Measurements from ENCODE around the gene GNG7.
"Not testable (repeated sequence)": the region's sequence is repeated elsewhere in the genome, so short reads cannot be mapped to it uniquely, and the experiment has no call there.

The GNG7 gene

DNA sequence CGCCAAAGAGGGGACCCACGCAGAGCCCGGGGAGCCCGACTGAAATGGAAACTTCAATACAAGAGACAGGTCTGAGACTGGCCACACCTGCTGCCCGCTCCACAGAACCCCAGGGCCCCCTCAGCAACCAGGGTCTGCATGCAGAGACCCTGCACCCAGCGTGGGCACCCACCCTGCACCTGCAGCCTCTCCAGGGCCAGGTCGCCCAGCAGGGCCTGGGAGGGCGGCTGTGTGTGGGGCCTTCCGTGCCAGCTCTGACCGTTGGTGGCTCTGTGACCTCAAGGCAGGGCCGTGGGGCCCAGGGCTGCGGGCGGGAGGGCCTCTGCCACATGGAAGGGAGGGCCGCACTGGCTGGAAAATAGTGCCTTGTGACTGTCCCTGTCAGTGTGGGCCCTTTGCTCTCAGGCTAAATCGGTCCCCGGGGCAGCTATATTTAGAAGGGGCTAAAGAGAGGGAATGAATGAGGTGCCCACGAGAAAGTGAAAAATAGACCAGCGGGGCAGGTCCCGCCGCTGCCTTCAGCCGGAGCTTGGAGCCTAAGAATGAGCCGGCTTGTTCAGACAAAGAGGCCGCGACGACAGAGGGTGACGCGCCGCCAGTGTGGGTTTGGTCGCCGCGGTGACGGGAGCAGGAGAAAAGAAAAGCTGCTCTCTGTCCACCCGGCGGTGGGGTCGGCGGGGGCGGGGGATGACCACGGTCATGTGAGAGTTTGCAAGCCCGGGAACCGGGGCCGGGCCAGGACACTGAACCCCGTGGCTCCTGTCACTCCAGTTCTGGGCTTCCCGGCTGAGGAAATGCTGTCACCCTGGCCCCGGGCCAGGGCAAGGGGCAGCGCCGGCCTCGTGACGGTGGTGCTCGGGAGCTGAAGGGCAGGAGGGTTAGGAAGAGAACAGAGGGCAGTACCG lies 156.1 kb downstream of the GNG7 start:
- DNase-seq: no peak

DNA sequence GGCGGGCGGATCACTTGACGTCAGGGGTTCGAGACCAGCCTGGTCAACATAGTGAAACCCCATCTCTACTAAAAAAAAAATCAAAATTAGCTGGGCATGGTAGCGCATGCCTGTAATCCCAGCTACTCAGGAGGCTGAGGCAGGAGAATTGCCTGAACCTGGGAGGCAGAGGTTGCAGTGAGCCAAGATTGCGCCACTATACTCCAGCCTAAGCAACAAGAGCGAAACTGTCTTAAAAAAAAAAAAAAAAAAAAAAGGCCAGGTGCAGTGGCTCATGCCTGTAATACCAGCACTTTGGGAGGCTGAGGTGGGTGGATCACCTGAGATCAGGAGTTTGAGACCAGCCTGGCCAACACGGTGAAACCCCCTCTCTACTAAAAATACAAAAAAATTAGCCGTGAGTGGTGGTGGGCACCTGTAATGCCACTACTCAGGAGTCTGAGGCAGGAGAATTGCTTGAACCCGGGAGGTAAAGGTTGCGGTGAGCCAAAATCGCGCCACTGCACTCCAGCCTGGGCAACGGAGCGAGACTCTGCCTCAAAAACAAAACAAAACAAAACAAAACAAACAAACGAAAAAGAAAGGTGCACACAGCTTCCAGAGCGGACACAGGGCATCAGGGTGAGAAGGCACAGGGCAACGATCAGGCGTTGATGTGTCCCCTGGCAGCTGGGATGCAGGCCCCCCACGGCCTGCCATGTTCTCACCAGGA lies 156.9 kb downstream of the GNG7 start:
- not testable (repeated sequence) for DNase-seq

DNA sequence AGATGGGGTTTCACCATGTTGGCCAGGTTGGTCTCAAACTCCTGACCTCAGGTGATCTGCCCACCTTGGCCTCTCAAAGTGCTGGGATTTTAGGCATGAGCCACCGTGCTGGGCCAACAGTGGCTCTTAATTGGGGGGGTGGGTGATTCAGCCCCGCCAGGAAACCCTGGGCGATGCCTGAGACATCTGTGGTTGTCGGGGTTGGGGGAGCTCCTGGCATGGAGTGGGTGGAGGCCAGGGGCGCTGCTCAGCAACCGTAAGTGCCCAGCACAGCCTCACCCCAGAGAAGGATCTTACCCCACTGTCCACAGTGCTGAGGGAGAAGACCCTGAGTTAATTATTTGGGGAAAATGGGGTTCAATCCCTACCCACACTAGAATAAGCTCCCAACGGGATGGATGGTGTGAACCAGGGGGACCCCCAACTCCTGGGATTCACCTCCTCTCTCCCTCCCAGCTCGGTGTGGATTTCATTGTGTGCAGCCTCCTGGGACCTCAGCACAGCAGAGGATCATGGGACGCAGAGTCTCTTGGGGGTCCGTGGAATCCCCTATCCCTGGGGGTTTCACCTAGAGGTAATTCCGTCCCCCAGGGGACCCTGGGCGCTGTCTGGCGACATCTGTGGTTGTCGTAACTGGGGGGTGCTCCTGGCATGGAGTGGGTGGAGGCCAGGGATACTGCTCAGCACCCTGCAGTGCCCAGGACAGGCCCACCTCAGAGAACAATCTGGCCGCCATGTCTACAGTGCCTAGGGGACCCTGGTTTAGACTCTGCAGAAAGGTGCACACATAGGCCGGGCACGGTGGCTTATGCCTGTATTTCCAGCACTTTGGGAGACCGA lies 157.7 kb downstream of the GNG7 start:
- DNase-seq: no peak

DNA sequence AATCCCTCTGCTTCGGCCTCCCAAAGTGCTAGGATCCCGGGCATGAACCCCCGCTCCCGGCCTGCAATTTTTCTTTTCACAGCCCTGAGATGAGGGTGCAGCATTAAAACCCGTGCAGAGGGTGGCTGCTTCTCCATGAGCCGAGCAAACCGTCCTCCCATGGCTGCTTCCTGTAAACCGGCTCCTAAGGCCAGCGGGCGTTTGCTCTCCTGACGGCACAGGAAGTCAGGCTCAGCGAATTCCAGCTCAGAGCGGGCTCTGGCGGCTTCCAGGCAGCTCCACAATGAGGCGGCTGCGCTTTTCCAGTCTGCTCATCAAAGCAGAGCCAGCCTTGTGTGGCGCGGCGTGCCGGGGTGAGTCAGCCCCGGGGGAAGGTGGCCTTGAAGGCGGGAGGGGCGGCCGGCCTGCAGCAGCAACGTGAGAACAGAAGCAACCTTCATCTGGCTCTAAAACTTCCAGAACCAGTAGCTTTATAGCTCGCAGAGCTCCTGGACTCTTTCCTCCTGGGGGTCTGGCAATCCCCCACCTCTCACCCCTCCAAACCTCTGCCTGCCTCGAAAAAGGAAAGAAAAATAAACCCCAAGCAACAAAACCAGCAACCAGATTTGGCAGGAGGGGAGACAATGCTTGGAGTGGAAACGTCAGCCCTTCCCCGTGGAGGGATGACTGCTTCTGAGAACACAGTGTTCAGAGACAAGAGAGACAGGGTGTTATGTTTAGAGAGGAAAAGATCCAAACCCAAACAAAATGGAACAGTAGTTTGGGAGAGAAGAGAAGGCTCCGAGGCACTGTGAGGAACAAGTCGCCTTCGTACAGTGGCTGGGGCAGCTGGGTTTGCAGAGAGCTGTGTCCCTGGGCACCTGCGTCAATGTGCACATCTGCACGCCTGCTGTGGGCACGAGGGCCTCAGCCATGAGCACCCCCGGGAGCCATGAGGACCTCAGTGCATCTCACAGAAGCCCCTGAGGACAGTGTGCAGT lies 158.7 kb downstream of the GNG7 start:
- peak; percentile 49 for DNase-seq

DNA sequence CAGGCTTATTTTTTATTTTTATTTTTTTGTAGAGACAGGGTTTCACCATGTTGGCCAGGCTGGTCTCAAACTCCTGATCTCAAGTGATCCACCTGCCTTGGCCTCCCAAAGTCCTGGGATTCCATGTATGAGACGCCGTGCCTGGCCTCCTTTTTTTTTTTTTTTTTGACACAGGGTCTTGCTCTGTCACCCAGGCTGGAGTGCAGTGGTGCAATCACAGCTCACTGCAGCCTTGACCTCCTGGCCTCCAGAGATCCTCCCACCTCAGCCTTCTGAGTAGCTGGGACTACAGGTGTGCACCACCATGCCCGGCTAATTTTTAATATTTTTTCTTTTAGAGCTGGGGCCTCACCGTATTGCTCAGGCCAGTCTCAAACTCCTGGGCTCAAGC lies 159.4 kb downstream of the GNG7 start:
- not testable (repeated sequence) for DNase-seq

DNA sequence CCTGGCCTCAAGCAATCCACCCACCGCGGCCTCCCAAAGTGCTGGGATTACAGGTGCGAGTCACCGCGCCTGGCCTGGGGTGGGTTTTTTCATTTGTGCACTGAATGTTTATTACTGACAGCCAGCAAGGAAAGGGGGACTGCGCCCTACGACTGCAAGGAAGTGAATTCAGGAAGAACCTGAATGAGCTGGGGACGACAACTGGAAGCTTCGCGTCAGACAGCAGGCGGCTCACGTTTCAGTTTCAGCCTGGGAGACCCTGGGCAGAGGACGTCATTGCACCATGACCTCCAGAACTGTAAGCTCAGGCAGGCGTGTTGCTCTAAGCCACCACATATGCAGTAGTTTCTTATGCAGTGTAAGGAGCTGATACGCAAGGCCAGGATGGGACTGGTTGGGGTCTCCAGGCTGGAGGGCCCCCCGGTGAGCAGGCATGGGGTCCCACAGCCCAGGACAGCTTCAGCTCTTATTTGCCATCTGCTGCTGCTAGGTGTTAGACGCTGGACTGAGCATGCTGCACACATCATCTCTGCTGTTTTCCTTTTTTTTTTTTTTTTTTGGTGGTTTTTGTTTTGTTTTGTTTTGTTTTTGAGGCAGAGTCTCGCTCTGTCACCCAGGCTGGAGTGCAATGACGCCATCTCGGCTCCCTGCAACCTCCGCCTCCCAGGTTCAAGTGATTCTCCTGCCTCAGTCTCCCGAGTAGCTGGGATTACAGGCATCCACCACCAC lies 160.0 kb downstream of the GNG7 start:
- no peak for DNase-seq

DNA sequence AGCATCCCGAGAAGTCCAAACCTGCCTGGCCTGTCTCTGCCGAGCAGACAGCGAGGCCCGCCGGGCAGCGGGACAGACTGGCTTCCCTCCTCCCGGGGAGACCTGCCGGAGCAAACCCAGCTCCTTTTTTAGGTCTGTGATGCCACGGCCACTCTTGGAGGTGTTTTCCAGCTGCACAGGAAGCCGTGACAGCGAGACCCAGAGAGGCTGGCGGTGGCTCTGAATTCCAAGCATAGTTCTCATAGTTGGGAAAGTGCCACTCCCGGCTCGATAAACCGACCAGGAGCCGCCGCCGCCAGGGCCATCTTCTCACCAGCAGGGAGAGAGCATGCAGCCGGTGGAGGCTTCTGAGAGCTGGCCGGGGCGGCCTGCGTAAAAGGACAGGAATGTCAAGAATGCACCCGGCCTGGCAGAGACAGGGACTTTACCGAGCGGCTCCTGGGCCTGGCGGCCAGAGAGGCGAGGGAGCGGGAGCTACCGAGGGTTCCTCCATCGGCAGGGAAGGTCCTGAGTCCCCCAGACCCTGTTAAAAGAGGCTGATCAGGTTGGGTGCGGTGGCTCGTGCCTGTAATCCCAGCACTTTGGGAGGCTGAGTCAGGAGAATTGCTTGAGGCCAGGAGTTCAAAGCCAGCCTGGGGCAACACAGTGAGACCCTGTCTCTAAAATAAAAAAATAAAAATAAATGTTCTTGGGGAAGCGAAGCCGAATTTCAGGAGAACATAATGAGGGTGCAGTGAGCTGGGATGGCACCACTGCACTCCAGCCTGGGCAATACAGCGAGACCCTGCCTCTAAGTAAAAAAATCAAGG lies 161.6 kb downstream of the GNG7 start:
- no peak for DNase-seq

DNA sequence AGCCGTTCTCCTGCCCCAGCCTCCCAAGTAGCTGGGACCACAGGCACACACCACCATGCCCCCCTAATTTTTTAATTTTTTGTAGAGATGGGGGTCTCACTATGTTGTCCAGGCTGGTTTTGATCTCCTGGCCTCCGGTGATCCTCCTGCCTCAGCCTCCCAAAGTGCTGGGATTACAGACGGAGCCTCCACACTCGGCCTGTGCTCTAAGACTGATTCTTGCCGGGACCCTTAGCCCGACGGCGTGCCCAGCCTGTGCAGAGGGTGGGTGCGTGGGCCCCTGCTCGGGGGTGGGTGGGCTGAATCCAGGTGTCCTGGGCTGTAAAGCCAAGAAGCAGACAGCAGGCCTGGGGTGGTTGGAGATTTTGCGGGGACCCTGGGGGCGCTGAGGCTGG lies 162.2 kb downstream of the GNG7 start:
- no peak for DNase-seq

DNA sequence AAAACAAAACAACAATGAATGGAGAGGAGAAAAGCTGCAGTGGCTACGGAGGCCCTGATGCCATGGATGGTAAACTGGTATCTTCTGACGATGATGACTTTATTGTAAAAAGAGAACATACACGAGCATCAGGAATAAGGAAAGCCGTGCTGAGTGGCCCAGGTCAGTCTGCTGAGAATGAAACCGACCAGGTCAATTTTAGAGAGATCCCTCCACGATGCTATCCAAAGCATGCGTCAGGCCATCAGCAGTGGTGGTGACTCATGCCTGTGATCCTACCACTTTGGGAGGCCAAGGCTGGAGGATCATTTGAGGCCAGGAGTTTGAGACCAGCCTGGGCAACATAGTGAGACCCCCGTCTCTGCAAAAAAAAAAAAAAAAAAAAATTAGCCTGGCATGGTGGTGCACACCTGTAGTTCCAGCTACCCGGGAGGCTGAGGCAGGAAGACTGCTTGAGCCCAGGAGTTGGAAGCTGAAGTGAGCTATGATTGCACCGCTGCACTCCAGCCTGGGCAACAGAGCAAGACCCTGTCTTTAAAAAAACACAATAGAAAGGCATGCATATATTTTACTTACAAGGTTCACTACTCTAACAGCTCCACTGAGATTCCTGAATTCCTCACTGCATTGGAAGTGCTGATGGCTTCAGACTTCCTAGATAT lies 164.3 kb downstream of the GNG7 start:
- DNase-seq: no peak

DNA sequence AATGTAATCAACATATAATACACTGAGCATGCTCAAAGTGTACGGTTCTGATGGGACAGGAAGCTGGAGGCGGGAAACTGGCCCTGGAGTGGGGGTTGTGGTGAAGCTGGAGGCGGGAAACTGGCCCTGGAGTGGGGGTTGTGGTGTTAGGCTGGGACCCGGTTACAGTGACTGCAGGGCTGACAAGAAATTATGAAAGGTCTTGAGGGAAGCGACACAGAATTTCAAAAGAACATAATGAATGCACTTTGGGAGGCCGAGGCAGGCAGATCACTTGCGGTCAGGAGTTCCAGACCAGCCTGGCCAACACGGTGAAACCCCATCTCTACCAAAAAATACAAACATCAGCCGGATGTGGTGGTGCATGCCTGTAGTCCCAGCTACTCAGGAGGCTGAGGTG lies 164.9 kb downstream of the GNG7 start:
- not testable (repeated sequence) for DNase-seq

DNA sequence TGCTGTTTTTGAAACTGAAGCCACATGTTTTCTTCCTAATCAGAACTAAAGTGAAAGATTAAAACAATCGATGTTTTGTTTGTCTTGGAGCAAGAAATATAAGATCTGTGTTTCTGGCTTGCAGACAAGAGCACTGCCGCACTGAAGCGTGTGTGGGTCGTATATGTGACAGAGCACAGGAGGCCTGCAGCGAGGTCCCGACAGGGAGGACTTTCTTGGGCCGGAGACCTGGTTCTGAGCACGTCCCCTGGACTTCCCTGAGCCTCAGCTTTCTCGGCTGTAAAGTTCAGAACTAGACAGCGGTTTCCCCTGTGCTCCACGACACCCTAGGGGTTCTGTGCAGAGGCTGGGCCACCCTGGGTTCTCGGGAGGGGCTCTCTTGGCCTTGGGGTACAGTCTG lies 166.0 kb downstream of the GNG7 start:
- no peak for DNase-seq

DNA sequence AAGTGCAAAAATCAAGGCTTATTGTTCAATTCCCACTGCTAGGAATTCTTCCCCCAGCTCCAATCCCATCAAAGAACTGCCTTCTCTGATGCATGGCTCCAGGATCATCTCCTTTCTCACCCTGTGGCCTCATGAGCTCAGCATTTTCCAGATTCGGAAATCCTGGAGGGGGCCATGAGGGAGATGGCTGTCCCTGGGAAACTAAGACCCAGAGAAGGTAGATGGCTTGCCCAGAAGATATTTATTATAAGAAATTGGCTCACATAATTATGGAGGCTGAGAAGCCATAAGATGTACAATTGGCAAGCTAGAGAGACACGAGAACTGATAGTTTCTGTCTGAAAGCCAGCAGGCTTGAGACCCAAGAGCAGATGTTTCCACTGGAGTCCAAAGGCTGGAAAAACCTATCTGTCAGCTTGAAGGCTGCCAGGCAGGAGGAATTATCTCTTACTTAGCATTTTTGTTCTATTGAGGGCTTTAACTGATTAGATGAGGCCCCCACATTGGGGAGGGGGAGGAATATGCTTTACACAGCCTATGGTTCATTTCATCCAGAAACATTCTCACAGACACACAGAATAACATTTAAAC lies 168.0 kb downstream of the GNG7 start:
- DNase-seq: no peak

DNA sequence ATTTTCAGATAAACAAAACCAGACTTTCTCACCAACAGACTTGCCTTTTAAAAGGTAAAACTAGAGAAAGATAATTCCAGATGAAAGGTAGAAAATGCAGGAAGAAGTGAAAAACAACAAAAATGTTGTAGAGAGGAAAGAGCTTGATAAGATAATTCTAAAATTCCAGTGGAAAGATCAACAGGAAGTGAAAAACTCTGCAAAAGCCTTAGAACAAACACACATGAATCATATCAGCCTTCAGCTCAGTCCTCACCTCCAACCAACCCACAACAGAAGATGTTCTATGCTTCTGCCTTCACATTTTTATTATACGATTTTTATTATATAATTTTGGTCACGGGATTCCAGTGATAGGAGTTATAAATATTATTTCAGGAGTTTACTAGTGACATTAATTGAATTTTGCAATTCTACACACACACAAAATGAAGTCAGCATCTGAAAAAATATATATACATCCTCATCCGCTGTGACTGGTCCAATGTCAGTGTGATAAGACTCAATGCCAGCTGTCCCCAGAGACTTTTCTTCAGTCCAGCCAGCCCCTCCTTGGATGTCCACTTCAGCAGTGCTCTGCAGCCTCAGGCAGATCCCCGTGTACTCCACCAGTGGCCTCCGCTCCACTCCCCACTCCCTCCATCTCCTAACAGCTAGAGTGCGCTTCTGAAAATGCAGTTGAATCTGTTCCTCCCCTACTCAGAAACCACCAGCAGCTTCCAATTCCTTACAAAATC lies 168.6 kb downstream of the GNG7 start:
- no peak for DNase-seq

DNA sequence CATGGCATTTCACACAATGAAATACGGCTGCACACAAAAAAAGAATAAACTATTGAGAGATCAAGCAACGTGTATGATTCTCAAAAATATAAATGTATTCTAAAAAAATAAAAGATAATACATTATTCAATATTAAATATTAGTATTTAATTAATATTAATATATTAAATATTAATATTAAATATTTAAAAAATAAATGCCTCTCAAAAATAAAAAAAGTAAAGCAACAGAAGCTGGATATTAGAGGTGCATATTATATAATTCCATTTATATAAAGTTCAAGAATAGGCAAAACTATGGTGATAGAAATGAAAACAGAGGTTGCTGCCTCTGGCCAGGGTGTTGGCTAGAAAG lies 169.4 kb downstream of the GNG7 start:
- DNase-seq: no peak

DNA sequence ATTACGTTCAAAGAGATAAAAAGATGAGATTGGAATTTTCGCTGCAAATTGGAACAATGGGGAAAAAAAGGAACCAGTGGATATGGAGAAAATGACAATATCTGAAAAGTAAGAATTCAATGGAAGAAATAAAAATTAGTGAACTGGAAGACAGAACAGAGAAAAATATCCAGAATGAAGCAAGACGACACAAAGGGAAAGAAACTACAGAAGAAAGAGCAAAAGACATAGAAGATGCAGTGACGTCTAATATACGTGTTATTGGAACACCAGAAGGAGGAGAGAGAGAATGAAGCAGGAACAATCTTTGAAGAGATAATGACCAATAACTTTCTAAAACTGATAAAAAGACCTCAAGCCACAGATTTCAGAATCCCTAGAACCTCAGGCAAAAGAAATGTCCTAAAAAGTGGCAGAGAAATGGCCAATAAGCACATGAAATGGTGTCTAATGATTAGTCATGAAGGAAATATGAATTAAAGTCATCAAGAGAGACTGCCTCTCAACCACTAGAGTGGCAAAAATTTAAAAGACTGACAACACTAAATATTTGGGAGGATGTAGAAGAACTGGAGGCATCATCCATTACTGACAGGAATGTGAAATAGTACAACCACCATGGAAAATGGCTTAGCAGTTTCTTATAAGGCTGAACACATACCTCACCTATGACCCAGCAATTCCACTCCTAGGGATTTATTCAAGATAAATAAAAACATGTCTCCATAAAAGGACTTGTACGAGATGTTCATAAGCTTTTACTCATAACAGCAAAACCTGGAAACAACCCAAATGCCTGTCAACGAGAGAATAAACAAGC lies 170.0 kb downstream of the GNG7 start:
- DNase-seq: no peak

DNA sequence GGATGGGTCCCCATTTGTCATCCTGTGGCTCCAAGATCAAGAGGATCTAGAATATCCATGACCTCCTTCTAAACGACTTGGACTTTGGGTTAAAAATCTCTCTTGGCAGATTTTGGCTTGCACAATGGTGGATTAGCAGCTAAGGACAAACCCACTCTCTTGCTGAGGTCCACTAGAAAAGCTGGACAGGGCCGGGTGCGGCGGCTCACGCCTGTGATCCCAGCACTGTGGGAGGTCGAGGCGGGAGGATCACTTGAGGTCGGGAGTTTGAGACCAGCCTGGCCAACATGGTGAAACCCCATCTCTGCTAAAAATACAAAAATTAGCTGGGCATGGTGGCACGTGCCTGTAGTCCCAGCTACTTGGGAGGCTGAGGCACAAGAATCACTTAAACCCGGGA lies 172.6 kb downstream of the GNG7 start:
- not testable (repeated sequence) for DNase-seq

DNA sequence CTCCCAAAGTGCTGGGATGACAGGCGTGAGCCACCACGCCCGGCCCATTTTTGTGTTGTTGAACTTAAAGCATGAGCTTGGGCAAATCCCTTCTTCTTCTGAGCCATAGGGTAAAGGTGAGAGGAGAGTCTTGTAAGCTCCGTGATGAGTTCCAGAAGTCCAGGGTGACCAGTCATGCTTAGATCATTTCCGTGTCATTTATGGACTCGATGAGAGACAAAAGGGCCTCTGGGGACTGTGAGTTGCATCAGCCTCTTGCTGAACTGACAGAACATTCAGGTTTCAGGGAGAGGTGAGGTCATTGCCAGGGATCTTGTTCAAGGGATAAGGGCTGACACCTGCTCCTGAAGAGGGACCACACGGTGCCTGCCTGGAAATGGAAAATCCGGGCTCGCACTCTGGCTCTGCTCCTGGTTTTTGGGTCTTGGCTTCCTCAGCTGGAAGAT lies 173.0 kb downstream of the GNG7 start:
- DNase-seq: no peak

DNA sequence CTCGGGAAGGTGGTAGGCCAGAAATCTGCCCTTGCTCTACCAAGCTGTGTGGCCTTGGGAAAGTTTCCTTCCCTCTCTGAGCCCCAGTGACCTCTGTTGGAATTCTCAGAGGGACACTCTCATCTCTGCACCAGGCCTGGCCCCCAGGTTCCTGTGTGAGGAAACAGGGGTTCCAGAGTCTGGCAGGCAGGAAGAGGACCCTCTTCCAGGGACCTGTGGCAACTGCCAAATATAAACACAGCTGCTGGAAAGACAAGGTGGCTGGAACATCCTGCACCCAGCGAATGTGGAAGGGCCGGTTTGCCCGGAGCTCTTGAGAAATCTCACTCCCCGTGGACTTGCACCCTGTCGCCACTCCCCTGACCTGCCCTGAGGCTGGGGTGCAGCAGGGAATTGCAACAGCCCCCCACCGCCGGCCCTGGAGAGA lies 173.8 kb downstream of the GNG7 start:
- no peak for DNase-seq

Measured in CD4-positive, alpha-beta T cell treated with Interleukin-10 for 1 hour (primary cell).